GM19239 (cell line): ENCODE data around the gene TSPAN1.

ENCODE experiments used
- DNase-seq: peaks from one replicate; pipeline ENCODE4 v3.0.0; 2011; ENCODE audit warnings: low spot score; ENCODE audit not compliant: insufficient read length
- FAIRE-seq: peaks from 2 replicates; lab custom pipeline; 2011; peaks lifted over from hg19 to GRCh38; lab: Jason Lieb, UNC

Gene TSPAN1

GRCh38 chr1:46183926-46184557 lies 9.2 kb downstream of the TSPAN1 start:
- peak; percentile 50 for DNase-seq
- peak; percentile 71 for FAIRE-seq

- FAIRE-seq: no peak
- DNase-seq: no peak
Measured at GRCh38 chr1:46184920-46185658, 10.2 kb downstream of the TSPAN1 start.

- DNase-seq: no peak
- no peak for FAIRE-seq
Measured at GRCh38 chr1:46186076-46186475, 11.2 kb downstream of the TSPAN1 start.

GRCh38 chr1:46187106-46187869 lies 12.4 kb downstream of the TSPAN1 start:
- DNase-seq (no peak), FAIRE-seq (no peak)

- FAIRE-seq (no peak), DNase-seq (no peak)
Measured at GRCh38 chr1:46188295-46189030, 13.6 kb downstream of the TSPAN1 start.

- DNase-seq: no peak
- no peak for FAIRE-seq
Measured at GRCh38 chr1:46190539-46190938, 15.7 kb downstream of the TSPAN1 start.

- DNase-seq (no peak), FAIRE-seq (no peak)
Measured at GRCh38 chr1:46191033-46191701, 16.3 kb downstream of the TSPAN1 start.

GRCh38 chr1:46192171-46192570 lies 17.3 kb downstream of the TSPAN1 start:
- no peak for FAIRE-seq
- DNase-seq: no peak

GRCh38 chr1:46193285-46193684 lies 18.4 kb downstream of the TSPAN1 start:
- no peak for FAIRE-seq

GRCh38 chr1:46193984-46194570 lies 19.2 kb downstream of the TSPAN1 start:
- no peak for FAIRE-seq
- no peak for DNase-seq

More at GRCh38 chr1:46193285-46193684, 18.4 kb downstream of the TSPAN1 start:
- no peak for DNase-seq

GRCh38 chr1:46194641-46195193 lies 19.8 kb downstream of the TSPAN1 start:
- DNase-seq (no peak), FAIRE-seq (no peak)

- FAIRE-seq (no peak), DNase-seq (no peak)
Measured at GRCh38 chr1:46196609-46197008, 21.7 kb downstream of the TSPAN1 start.

- DNase-seq: no peak
- FAIRE-seq: peak; percentile 82
Measured at GRCh38 chr1:46197560-46197963, 22.7 kb downstream of the TSPAN1 start.

- peak; percentile 79 for FAIRE-seq
Measured at GRCh38 chr1:46197964-46198811, 23.3 kb downstream of the TSPAN1 start, which contains the start of gene POMGNT1. Gene POMGNT1, minus strand, starts transcription at chr1:46198434. Its CDS starts 613 bp downstream, at chr1:46197821.

GRCh38 chr1:46199233-46199749 lies 24.4 kb downstream of the TSPAN1 start:
- FAIRE-seq (no peak), DNase-seq (no peak)

More at GRCh38 chr1:46197964-46198811, 23.3 kb downstream of the TSPAN1 start, which contains the start of gene POMGNT1:
- peak; percentile 97 for DNase-seq

GRCh38 chr1:46203738-46204405 lies 29.0 kb downstream of the TSPAN1 start:
- no peak for DNase-seq
- FAIRE-seq: peak; percentile 39

GRCh38 chr1:46204406-46204742 lies 29.5 kb downstream of the TSPAN1 start:
- DNase-seq (no peak), FAIRE-seq (no peak)
